Measurements from ENCODE around the gene NHS. TPM values are rescaled to one million over a fixed set of nuclear protein-coding genes. Genes with fewer than 3 reads are reported as not detected.

The NHS gene
- total RNA-seq, 1 donor from 2014 or later: 2.5 TPM

- H3K27ac ChIP-seq: no peak overlapping the region
- H3K36me3 ChIP-seq: no peaks in the 10 kb centered on the region
- no peak for TF ChIP-seq CTCF (IDR thresholded peaks at IDR 0.05)
- intact Hi-C loops (cut with DNase I): no loop called here
- ATAC-seq (no peak), DNase-seq (no peak)
- H3K4me1 ChIP-seq: no peaks in the 10 kb centered on the region
- H3K4me3 ChIP-seq: no peak overlapping the region
- H3K27me3 ChIP-seq: no peaks in the 10 kb centered on the region
- no peaks in the 10 kb centered on the region for H3K9me3 ChIP-seq
Observed at GRCh38 chrX:17380221-17380620, 5.2 kb downstream of the NHS start.

- no peaks in the 10 kb centered on the region for H3K4me1 ChIP-seq
- no peak overlapping the region for H3K4me3 ChIP-seq
- no peaks in the 10 kb centered on the region for H3K36me3 ChIP-seq
- TF ChIP-seq CTCF (IDR thresholded peaks at IDR 0.05): no peak
- intact Hi-C loops (cut with DNase I): no loop called here
- DNase-seq (no peak), ATAC-seq (no peak)
- no peaks in the 10 kb centered on the region for H3K27me3 ChIP-seq
- H3K9me3 ChIP-seq: no peaks in the 10 kb centered on the region
- no peak overlapping the region for H3K27ac ChIP-seq
Observed at GRCh38 chrX:17390419-17390850, 15.4 kb downstream of the NHS start.

DNA sequence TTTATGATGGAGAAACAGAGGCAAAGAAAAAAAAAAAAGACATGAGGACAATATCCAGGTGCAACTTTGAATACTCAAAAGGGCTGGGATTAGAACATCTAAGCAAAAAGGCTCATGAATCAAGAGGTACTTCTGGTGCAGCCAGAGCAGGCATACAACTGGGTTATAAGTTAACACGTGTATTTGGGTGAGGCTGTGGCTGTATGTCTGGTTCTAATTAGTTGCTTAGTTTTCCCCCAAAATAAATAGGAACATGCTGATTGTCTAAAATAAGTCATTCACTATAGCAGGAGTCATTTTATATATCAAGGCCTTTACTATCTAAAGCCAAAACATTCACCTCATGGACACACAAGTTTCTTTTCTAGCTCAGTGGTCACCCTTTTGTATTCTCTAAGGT, 20.2 kb downstream of the NHS start:
- Histone ChIP-seq H3K36me3 (no peaks in the 10 kb centered on the region), H3K4me3 (no peak overlapping the region), H3K27ac (no peak overlapping the region), H3K9me3 (no peaks in the 10 kb centered on the region), H3K4me1 (no peaks in the 10 kb centered on the region), H3K27me3 (no peaks in the 10 kb centered on the region)
- DNase-seq: no peak
- intact Hi-C loops (cut with DNase I): no loop called here
- no peak for TF ChIP-seq CTCF (IDR thresholded peaks at IDR 0.05)
- no peak for ATAC-seq

DNA sequence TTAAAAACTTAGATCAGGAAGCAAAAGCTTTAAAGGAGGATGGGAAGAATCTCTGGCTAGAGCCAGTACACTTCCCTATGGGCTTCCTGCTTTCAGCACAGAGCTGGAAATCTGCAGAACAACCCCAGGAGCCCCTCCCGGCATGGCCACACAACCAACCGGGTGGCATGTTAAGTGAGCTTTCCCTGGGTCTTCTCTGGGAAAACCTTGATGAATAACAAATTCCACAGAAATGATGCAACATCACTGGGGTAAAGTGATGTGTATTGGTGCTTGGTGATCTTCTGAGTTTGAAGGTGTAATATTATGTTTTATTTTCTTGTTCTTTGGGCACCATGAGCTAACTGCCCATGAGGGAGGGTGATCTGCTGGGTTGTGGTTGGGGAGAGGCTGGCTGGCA, 22.1 kb downstream of the NHS start:
- no peak overlapping the region for H3K27ac ChIP-seq
- H3K4me1 ChIP-seq: no peaks in the 10 kb centered on the region
- no peak overlapping the region for H3K4me3 ChIP-seq
- intact Hi-C loops (cut with DNase I): no loop called here
- TF ChIP-seq CTCF (IDR thresholded peaks at IDR 0.05): no peak
- H3K27me3 ChIP-seq: no peaks in the 10 kb centered on the region
- no peaks in the 10 kb centered on the region for H3K9me3 ChIP-seq
- no peak for ATAC-seq
- no peaks in the 10 kb centered on the region for H3K36me3 ChIP-seq
- DNase-seq: no peak

GRCh38 chrX:17403189-17403691, 28.2 kb downstream of the NHS start:
- ATAC-seq (peak; percentile 55), DNase-seq (no peak)
- no peak for TF ChIP-seq CTCF (IDR thresholded peaks at IDR 0.05)
- intact Hi-C loops (cut with DNase I): no loop called here
- H3K9me3 ChIP-seq: no peaks in the 10 kb centered on the region
- no peak overlapping the region for H3K4me3 ChIP-seq
- no peaks in the 10 kb centered on the region for H3K36me3 ChIP-seq
- no peaks in the 10 kb centered on the region for H3K27me3 ChIP-seq
- H3K4me1 ChIP-seq: no peaks in the 10 kb centered on the region
- H3K27ac ChIP-seq: no peak overlapping the region

DNA sequence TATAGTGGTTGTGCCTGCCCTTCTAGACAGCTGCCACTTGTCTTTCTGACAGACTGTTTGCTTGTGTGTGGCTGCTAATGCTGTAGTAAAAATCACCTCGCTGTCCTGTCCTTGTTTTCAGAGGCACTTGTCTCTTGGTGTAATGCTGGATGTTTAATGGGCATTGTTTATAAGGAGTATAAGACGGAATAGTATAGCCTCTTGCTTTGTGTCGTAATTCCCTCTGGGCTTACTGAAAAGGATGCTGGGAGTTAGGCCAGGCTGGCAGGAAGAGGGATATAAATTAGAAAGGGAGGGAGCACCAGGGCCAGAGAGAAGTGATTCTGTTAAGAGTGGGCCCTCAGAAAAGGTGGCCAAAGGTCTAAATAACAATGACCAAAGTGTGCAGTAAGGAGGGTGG, 29.0 kb downstream of the NHS start:
- no peak for DNase-seq
- Histone ChIP-seq H3K36me3 (no peaks in the 10 kb centered on the region), H3K4me1 (no peaks in the 10 kb centered on the region), H3K4me3 (no peak overlapping the region), H3K9me3 (no peaks in the 10 kb centered on the region), H3K27ac (no peak overlapping the region), H3K27me3 (no peaks in the 10 kb centered on the region)
- no peak for TF ChIP-seq CTCF (IDR thresholded peaks at IDR 0.05)
- no peak for ATAC-seq
- intact Hi-C loops (cut with DNase I): no loop called here

Measured in upper lobe of right lung (tissue), 1 donor.